Measurements from ENCODE around the gene ADAP2. TPM values are rescaled to one million over a fixed set of nuclear protein-coding genes. Genes with fewer than 3 reads are reported as not detected.
"Not testable (repeated sequence)": the region's sequence is repeated elsewhere in the genome, so short reads cannot be mapped to it uniquely, and the experiment has no call there.

ADAP2 gene
- total and polyA plus RNA-seq, 3 donors from 2014 or later, result 3.5 to 7.1 (median 6.4) TPM

- TF ChIP-seq POLR2A (IDR thresholded peaks at IDR 0.05) (no peak), CTCF (IDR thresholded peaks at IDR 0.05) (no peak)
Observed at GRCh38 chr17:30969989-30970830, 48.5 kb downstream of the ADAP2 start.

GRCh38 chr17:30970831-30971567, 49.3 kb downstream of the ADAP2 start, which contains the start of gene RNF135:
RNF135 (plus strand) TSS chr17:30971039; CDS start chr17:30971074, 35 bp downstream.
- Histone ChIP-seq H3K4me1 (peaks cover 4% of the 10 kb centered on the region), H3K4me3 (peak within 1 kb of the TSS; percentile 77 to 79), H3K27ac (peak within 1 kb of the TSS; percentile 87 to 94), H3K9me3 (no peaks in the 10 kb centered on the region), H3K36me3 (ENCODE audit: low read depth, missing control alignments) (no peaks in the 10 kb centered on the region), H3K27me3 (no peaks in the 10 kb centered on the region)
- peak; percentile 18 to 36 (median 30) for TF ChIP-seq CTCF (IDR thresholded peaks at IDR 0.05)
- TF ChIP-seq POLR2A (IDR thresholded peaks at IDR 0.05), result peak; percentile 6
- peak; percentile 90 for DNase-seq
- intact Hi-C loops (cut with DNase I; ENCODE audit: low total_unique reads), result no loop called here
- WGBS, 2 donors, result 0% methylated on average over 29 to 51 of the region's 66 CpGs

More at GRCh38 chr17:30969989-30970830, 48.5 kb downstream of the ADAP2 start:
- WGBS, 2 donors, result 1 to 4% methylated on average over 31 of the region's 31 CpGs
- peak; percentile 51 for DNase-seq
- Histone ChIP-seq H3K27ac (peak overlapping the region; percentile 87 to 94), H3K4me1 (peaks cover 4% of the 10 kb centered on the region), H3K27me3 (no peaks in the 10 kb centered on the region), H3K36me3 (ENCODE audit: low read depth, missing control alignments) (no peaks in the 10 kb centered on the region), H3K4me3 (peak overlapping the region; percentile 77 to 79), H3K9me3 (no peaks in the 10 kb centered on the region)
- intact Hi-C loops (cut with DNase I; ENCODE audit: low total_unique reads), result no loop called here

- 96 to 99% methylated on average over 8 of the region's 8 CpGs for WGBS, 2 donors
- no peak overlapping the region for H3K27ac ChIP-seq
- DNase-seq, result no peak
- H3K27me3 ChIP-seq, result no peaks in the 10 kb centered on the region
- H3K4me3 ChIP-seq, result no peak overlapping the region
- peaks cover 4% of the 10 kb centered on the region for H3K4me1 ChIP-seq
- intact Hi-C loops (cut with DNase I; ENCODE audit: low total_unique reads), result no loop called here
- H3K36me3 ChIP-seq (ENCODE audit: low read depth, missing control alignments), result no peaks in the 10 kb centered on the region
- TF ChIP-seq CTCF (IDR thresholded peaks at IDR 0.05) (no peak), POLR2A (IDR thresholded peaks at IDR 0.05) (no peak)
- H3K9me3 ChIP-seq, result no peaks in the 10 kb centered on the region
Observed at GRCh38 chr17:30975042-30975820, 53.5 kb downstream of the ADAP2 start.

GRCh38 chr17:30979919-30980318, 58.2 kb downstream of the ADAP2 start:
- H3K4me3 ChIP-seq; H3K27me3 ChIP-seq; H3K9me3 ChIP-seq; H3K27ac ChIP-seq; H3K4me1 ChIP-seq; intact Hi-C loops (cut with DNase I; ENCODE audit: low total_unique reads); H3K36me3 ChIP-seq (ENCODE audit: low read depth, missing control alignments); DNase-seq: not testable (repeated sequence)
- WGBS, 2 donors, result no CpG with 5 or more reads among the region's 33 CpGs

Measured in testis (tissue), 3 donors.